GM21367 (cell line): ENCODE measurements around the gene LTO1.

Experiments used
- ATAC-seq: cut with Tn5 transposase; IDR thresholded peaks from one replicate; pipeline ENCODE4 v1.9.1; 2021; ENCODE audit not compliant: unreplicated experiment

Gene LTO1

DNA sequence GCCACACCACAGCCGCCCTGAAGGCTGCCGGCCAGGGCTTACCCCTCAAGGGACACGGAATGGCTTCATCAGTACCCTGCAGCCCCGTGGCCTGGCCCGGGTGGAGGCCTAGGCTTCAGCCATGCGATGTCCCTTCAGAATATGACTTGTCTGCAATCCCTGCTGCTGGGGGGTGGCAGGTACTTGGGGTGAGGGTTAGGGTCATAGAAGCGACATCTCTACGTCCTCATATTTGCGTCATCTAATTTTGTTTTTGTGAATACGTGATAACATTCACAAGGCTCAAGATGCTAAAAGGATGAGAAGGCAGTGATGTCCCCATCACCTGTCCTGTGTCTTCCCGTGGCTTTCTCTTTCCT, 27.8 kb downstream of the LTO1 start:
- ATAC-seq, result no peak

- no peak for ATAC-seq
Measured at GRCh38 chr11:69646493-69647389, 28.4 kb downstream of the LTO1 start.

DNA sequence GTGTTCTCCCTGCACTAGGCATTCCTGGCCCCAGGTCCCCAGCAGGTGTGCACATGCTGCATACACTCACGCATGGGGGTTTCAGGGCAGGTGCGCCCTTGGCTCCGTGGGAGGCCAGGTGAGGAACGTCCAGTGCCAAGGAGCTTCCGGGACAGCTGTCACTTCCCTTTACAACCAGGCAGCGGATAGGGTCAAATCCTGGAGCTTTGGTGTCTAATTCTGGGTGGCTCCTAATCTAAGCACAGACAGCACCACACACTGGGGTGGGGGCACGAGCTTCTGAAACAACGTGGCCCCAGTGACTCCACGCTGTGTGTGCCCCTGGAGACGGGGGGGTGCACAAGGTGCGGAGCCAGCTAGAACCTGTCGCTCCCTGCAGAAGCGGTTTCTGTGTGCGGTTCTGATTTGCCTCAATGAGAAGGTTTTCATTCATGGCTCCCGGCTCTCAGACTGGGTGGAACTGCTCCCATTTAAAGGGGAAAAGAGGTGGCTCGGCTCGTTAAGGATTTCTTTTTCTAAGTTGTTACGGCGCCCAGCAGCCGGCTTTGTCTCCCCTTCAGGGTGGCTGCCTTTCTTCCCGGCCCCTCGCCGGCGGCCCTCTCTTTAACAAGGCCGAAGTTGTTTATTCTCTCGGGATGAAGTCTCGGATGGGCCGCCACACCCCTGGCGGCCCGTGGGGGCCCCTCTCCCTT, 29.2 kb downstream of the LTO1 start:
- ATAC-seq, result no peak

DNA sequence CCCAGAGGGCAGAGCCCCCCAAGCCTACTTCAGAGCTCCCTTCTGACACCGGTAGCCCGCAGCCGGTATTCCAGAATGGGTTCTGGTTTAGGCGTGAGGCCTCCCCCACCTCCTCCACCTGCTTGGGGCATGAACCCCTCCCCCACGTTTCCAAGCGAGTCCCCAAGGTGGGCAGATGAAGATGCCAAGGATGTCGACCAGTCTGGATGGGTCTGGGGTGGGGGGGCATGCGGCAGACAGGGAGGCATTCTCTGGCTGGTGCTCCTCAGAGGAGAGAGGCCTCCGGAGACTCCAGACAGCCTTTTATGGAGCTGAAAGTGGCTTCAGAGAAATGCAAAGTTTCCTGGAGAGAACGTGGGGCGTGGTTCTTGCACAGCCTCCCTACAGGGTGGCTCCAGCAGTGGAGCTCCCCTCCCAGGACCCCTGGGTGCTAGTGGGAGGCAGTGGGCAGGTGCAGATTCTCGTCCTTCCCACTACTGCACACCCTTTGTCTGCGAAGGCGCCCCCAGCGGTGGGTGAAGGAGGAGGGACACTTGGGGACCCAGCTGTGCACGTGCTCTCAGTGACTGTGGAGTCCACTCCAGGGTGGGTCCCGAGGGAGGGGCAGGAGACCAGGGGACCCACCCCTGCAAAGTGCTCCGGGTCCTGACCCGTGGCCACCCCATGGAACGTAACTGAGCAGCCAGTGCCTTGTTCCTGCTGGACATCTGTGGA, 30.0 kb downstream of the LTO1 start:
- no peak for ATAC-seq

DNA sequence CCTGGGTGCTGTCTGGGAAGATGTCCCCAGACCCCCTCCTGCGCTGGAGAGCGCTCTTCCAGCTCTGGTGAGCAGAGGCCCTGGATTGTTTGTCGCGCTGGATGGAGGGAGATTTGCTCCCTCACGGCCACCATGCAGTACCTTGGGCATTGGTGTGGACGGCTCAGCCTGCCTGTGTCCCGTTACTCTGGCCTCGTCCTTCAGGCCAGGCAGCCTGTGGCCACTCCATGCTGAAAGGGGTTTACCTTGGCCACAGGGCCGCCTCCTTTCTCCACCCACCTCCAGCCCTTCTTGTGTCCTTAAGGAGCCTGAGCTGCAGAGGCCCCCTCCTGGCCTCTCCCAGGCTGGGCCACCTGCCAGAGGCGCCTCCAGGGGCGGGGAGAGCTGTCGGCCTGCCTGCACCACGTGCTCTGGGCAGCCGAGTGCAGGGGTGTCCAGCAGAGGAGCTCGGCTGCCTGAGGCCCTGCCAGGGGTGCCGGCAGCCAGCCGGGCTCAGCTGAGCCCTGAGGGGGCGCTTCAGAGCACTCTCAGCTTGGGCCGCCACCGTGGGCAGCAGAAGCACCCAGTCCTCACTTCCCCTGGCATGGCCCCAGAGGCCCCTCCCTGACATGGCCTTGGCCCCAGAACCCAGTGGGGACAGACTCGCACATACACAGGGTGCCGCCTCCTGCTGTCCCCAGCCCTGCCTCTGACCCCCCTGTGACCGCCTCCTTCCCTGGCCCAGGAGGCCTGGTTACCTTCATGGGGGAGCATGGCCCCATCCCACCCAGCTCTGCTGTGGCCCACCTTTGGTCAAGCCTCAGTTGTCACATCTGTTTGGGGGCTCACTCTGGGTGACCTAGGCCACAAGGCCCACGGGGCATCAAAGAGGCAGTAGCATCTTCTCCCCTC, 30.8 kb downstream of the LTO1 start:
- ATAC-seq, result no peak

- no peak for ATAC-seq
Measured at GRCh38 chr11:69643646-69644045, 31.5 kb downstream of the LTO1 start.

DNA sequence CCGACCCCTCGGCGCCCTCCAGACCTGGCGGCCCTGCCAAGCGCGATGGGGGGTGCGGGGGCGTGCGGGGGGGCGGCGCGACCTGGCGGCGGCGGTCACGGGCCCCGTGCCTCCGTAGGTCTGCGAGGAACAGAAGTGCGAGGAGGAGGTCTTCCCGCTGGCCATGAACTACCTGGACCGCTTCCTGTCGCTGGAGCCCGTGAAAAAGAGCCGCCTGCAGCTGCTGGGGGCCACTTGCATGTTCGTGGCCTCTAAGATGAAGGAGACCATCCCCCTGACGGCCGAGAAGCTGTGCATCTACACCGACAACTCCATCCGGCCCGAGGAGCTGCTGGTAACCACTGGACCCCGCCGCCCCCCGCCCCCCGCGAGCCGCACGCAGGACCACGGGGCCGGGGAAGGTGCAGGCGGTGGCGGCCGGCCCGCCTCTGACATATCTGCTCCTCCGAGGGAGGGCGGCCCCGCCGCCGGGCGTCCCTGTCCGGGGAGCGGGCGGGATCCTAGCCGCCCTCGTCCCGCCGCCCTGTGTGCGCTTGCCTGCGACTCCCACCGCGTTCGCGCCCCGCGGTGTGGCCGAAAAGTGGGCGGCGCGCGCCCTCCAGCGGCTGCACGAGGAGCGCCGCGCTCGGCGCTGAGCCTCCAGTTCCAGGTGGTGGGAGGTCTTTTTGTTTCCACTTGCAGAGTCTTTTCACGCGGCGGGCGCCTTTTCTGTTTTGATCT, 32.1 kb downstream of the LTO1 start:
- ATAC-seq, result no peak

DNA sequence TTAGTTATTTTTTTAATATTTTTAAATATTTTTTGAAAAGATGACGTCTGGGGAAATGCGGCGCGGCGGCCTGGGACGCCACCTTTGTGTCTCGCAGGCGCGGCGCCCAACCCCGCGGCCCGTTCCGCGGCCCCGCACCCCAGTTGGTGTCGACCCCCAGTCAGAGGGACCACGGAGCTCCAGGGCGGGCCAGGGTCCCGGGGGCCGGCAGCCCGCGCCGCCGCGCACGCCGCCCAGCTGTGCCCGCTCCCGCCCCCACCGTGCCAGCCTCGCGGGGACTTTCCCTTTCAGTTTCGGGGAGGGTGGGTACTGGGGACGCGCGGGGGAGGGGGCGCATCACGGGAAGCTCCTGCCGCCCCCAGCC, 32.6 kb downstream of the LTO1 start:
- ATAC-seq, result no peak

DNA sequence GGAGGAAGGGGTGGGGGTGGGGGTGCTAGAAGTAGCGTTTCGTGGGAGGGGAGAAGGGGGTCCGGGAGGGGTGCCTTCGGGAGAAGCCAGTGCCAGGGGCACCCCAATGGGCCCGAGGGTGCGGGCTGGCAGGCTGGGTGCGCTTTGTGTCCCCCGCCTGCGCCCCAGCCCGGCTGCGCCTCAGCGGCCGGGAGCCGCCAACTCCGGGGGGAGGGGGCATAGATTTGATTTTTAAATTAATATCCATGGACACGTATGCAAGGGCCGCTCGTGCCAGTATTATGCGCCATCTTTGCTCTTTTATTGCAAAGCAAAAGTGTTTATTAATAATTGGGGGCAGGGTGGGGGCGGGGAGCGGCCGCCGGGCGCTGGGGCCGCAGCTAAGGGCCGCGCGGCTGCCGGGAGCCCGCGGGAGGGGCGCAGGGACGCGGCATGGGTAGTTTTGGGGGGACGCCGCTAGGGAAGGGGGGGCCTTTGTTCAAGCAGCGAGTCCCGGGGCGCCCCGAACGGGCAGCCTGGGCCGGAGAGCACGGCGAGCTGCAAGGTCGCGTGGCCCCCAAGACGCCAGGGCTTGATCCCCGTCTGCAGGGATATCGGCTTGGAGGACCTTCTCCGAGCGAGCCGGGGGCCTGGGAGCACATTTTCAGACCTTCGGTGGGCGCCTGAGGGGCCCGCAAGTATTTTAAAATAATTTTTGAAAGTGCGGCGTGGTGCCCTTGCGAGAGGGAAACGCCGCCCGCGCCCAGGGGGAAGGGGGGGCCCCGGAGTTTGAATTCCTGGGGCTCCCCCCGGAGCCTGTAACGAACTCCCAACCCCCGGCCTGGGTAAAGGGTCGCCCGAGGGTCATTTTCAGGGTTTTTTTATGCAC, 33.2 kb downstream of the LTO1 start:
- ATAC-seq, result no peak

DNA sequence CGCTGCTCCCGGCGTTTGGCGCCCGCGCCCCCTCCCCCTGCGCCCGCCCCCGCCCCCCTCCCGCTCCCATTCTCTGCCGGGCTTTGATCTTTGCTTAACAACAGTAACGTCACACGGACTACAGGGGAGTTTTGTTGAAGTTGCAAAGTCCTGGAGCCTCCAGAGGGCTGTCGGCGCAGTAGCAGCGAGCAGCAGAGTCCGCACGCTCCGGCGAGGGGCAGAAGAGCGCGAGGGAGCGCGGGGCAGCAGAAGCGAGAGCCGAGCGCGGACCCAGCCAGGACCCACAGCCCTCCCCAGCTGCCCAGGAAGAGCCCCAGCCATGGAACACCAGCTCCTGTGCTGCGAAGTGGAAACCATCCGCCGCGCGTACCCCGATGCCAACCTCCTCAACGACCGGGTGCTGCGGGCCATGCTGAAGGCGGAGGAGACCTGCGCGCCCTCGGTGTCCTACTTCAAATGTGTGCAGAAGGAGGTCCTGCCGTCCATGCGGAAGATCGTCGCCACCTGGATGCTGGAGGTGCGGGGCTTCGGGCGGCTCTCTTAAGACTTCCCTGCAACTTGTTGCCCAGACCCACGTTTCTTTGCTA, 34.1 kb downstream of the LTO1 start, which contains the start of gene CCND1:
CCND1 (plus strand) TSS at position 162 of the 587 bp plus-strand sequence; CDS start at position 320, 158 bp downstream.
- no peak for ATAC-seq

- ATAC-seq, result no peak
Measured at GRCh38 chr11:69640260-69640994, 34.7 kb downstream of the LTO1 start.

- no peak for ATAC-seq
Measured at GRCh38 chr11:69639831-69640230, 35.3 kb downstream of the LTO1 start.

GRCh38 chr11:69638941-69639681, 36.0 kb downstream of the LTO1 start:
- ATAC-seq, result no peak

DNA sequence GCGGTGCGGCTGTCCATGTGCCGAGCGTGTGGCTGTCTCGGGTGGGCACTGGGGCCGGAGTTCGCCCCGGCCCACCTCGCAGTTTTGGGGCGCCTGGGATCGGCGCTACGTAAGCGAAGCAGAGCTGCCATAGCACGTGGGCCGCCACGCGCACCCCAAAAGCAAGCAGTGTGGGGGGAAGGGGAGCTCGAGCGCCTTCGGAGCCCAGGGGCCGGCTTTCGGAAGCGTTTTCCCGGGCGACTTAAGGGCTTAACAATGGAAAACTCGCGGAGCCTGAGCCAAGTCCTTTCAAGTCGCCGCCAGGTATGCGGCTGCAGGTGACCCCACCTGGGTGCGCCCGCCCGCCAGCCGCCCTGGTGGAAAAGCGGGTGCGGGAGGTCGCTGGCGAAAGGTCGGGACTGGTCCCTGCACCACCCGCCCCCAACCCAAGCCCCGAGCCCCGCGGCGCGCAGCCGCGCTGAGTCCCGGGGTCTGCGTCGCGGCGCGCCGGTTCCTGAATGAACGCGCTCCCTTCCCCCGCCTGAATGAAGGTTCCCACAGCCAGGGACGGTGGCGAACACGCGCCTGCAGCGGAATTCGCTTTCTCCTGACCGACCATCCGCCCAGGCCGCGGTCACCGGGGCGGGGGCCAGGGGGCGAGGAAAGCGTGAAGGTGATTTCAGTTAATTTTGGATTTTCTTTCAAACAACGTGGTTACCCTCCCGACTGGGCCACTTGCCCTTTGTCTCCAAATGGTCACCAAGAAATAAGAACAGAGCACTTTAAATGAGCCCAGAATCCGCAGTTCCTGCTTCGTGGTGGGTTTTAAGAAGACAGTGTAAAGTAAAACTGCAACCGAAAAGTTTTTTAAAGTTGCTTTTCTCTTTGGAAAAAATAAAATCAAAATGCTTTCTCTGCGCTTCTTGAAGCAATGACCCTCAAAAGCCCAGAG, 36.9 kb downstream of the LTO1 start:
- no peak for ATAC-seq

DNA sequence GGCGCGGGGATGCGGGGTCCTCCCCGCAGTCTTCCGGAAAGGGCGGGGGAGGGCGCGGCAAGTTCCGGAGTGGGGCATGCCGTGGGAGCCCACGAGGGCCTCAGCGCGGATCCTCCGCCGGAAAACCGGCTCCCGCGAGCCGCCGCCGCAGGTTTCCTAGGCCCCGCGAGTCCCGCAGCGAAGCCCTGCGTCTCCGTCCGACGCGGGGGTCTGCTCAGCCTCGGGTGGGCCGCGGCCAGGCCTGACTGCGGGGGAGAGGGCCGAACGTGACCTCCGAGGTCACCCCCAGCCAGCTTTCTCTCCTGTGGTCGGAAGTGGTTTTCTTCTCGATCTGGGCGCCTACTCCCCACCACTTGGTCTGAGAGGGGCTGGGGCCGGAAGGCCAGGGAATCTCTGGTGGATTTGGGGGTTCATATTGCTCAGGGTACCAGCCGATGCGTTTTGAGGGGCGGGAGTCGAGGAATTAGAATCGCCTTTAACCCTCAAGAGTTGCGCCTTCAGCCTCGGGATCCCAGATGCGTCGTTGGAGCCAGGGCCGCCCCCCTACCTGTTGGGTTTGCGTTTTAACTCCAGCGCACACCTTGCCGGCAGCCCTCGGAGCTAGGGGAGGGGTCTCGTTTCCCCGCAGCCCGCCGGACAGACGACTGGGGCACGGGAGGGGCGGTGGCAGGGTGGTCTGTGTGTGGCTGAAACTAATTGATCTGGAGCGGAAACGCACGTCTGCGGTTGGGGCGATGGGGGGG, 37.8 kb downstream of the LTO1 start:
- ATAC-seq, result no peak
